A549 (cell line): ENCODE measurements around the gene DCHS2. TPM values are rescaled to one million over a fixed set of nuclear protein-coding genes. Genes with fewer than 3 reads are reported as not detected.
"Not testable (repeated sequence)": the region's sequence is repeated elsewhere in the genome, so short reads cannot be mapped to it uniquely, and the experiment has no call there.

ENCODE experiments used
- ATAC-seq, 2 experiments: fragments of 200-7000 bp in 1 of 2; fragments of >200 bp in 1 of 2; cut with Nextera tagmentation in 1 of 2; cut with Tn5 transposase in 1 of 2; 3 replicates each; pipeline versions ENCODE4 v1.8.0 to v1.9.1; 2018 to 2020; ENCODE audit warnings: mild to moderate bottlenecking in 1 of 2, moderate library complexity in 1 of 2
- CTCF ChIA-PET: fragments of 300-600 bp; sonication (Branson Sonifier 250); formaldehyde crosslinking; extraction: SDS; loops from one replicate; lab custom pipeline; 2021; ENCODE audit warnings: antibody characterized with exemption, inconsistent platforms; lab: Yijun Ruan, JAX
- POLR2A ChIA-PET: fragments of 350-600 bp; formaldehyde crosslinking; extraction: SDS; loops from one replicate; lab custom pipeline; 2021; ENCODE audit warnings: antibody characterized with exemption, inconsistent platforms; lab: Yijun Ruan, JAX
- DNase-seq, 2 experiments: peaks; one replicate each; pipeline versions ENCODE4 v3.0.0 to v3.0.0-alpha.2; 2011 to 2016; ENCODE audit warnings: low read depth in 1 of 2, low spot score in 1 of 2
- FAIRE-seq: peaks from 2 replicates; lab custom pipeline; 2011; peaks lifted over from hg19 to GRCh38; lab: Jason Lieb, UNC
- H3K27ac ChIP-seq, 2 experiments: fragments of >200 bp; sonication (Bioruptor Twin); formaldehyde crosslinking; 3 replicates each; pipeline ENCODE4 v1.5.1; 2016 to 2017
- H3K4me1 ChIP-seq: fragments of >200 bp; sonication (Bioruptor Twin); formaldehyde crosslinking; 3 replicates; pipeline ENCODE4 v1.6.1; 2016
- H3K4me2 ChIP-seq: fragments of >200 bp; sonication (Bioruptor Twin); formaldehyde crosslinking; 3 replicates; pipeline ENCODE4 v1.6.1; 2016
- H3K4me3 ChIP-seq: fragments of >200 bp; sonication (Bioruptor Twin); formaldehyde crosslinking; 3 replicates; pipeline ENCODE4 v1.5.1; 2016
- H3K9me3 ChIP-seq: fragments of >200 bp; sonication (Bioruptor Twin); formaldehyde crosslinking; 3 replicates; pipeline ENCODE4 v1.6.1; 2016
- CBX8 ChIP-seq: fragments of 200-600 bp; sonication (generic); IDR thresholded peaks from 2 replicates; pipeline ENCODE4 v1.6.1; 2016
- EHMT2 ChIP-seq: fragments of 200-600 bp; sonication (generic); IDR thresholded peaks from 2 replicates; pipeline ENCODE4 v1.6.1; 2016; ENCODE audit warnings: antibody characterized with exemption, low read depth, mild to moderate bottlenecking, moderate library complexity
- ESRRA ChIP-seq: fragments of 150-350 bp; IDR thresholded peaks from 2 replicates; pipeline ENCODE4 v1.6.1; 2014; ENCODE audit warnings: mild to moderate bottlenecking, low read length, borderline replicate concordance
- FOSB ChIP-seq: fragments of 250-450 bp; sonication (Bioruptor Pico); IDR thresholded peaks from 2 replicates; pipeline ENCODE4 v1.5.0; 2020; ENCODE audit warnings: mild to moderate bottlenecking, moderate library complexity
- HDAC2 ChIP-seq: fragments of 200-600 bp; sonication (generic); IDR thresholded peaks from 2 replicates; pipeline ENCODE4 v1.6.1; 2016
- HEYL ChIP-seq: fragments of 250-450 bp; sonication (Bioruptor Pico); IDR thresholded peaks from 2 replicates; pipeline ENCODE4 v1.8.0; 2021; ENCODE audit warnings: mild to moderate bottlenecking, moderate library complexity
- HOXB13 ChIP-seq: fragments of 250-450 bp; sonication (Bioruptor Pico); IDR thresholded peaks from 2 replicates; pipeline ENCODE4 v1.5.0; 2020; ENCODE audit warnings: low read depth, mild to moderate bottlenecking, moderate library complexity
- HOXB5 ChIP-seq: fragments of 250-450 bp; sonication (Bioruptor Pico); IDR thresholded peaks from 2 replicates; pipeline ENCODE4 v1.5.0; 2020; ENCODE audit warnings: mild to moderate bottlenecking, moderate library complexity
- JUN ChIP-seq, 2 experiments: fragments of >200 bp; sonication (Bioruptor Twin); formaldehyde crosslinking; IDR thresholded peaks; 2 replicates in 1 of 2; 3 replicates in 1 of 2; pipeline ENCODE4 v1.6.1; 2016 to 2017
- MAFK ChIP-seq: fragments of 450-650 bp; IDR thresholded peaks from 2 replicates; pipeline ENCODE4 v1.6.1; 2014; ENCODE audit not compliant: partially characterized antibody
- MYC ChIP-seq: IDR thresholded peaks from 2 replicates; pipeline ENCODE4 v1.6.1; 2012; ENCODE audit warnings: mild to moderate bottlenecking, inconsistent platforms, low read length, improper control_type of control experiment, borderline replicate concordance
- NFE2L2 ChIP-seq: fragments of 150-350 bp; conservative IDR thresholded peaks from 2 replicates; pipeline ENCODE4 v1.6.1; 2014; ENCODE audit warnings: low read length
- NPAS2 ChIP-seq: fragments of 250-450 bp; sonication (Bioruptor Pico); IDR thresholded peaks from 2 replicates; pipeline ENCODE4 v1.8.0; 2022; ENCODE audit warnings: mild to moderate bottlenecking, moderate library complexity, borderline replicate concordance
- NR3C1 ChIP-seq: fragments of >200 bp; sonication (Bioruptor Twin); formaldehyde crosslinking; IDR thresholded peaks from 3 replicates; pipeline ENCODE4 v1.6.1; 2017
- POLR2AphosphoS2 ChIP-seq: conservative IDR thresholded peaks from 2 replicates; pipeline ENCODE4 v1.6.1; 2012; ENCODE audit warnings: low read length, improper control_type of control experiment, inconsistent platforms
- RARB ChIP-seq: fragments of 250-450 bp; sonication (Bioruptor Pico); IDR thresholded peaks from 2 replicates; pipeline ENCODE4 v1.8.0; 2021; ENCODE audit warnings: mild to moderate bottlenecking, moderate library complexity
- RCOR1 ChIP-seq: fragments of 150-350 bp; IDR thresholded peaks from 2 replicates; pipeline ENCODE4 v1.6.1; 2014; ENCODE audit warnings: antibody characterized with exemption, low read length, low read depth
- RNF2 ChIP-seq: fragments of 200-600 bp; sonication (generic); IDR thresholded peaks from 2 replicates; pipeline ENCODE4 v1.6.1; 2016; ENCODE audit warnings: low read depth, mild to moderate bottlenecking, antibody characterized with exemption, moderate library complexity, borderline replicate concordance
- SMC3 ChIP-seq: fragments of >200 bp; sonication (Bioruptor Twin); formaldehyde crosslinking; IDR thresholded peaks from 3 replicates; pipeline ENCODE4 v1.6.1; 2018; ENCODE audit warnings: inconsistent platforms
- WGBS: methylation state at CpG from one replicate; pipeline ENCODE4 v1.1.6; 2017; ENCODE audit errors: missing lambda C conversion rate; 5-methylcytosine and 5-hydroxymethylcytosine counted together
- polyA plus RNA-seq, 4 experiments: library from polyadenylated mRNA; depleted of rRNA in 3 of 4; stranded (reverse); fragments of >200 nt; fragmentation: RNase III in 1 of 4; extraction: RNeasy Plus Mini Kit Qiagen cat#74134 plus additional on column Dnase treatment in 1 of 4; gene quantifications; 2 replicates in 3 of 4; 3 replicates in 1 of 4; pipeline ENCODE4 v1.2.3, GENCODE V29; 2011 to 2017
- TF ChIP-seq, protein P1 (sequence below): fragments of >200 bp; sonication (Bioruptor Twin); formaldehyde crosslinking; IDR thresholded peaks from 3 replicates; pipeline ENCODE4 v1.6.1; 2016
- TF ChIP-seq, protein P2 (sequence below): fragments of >200 bp; sonication (Bioruptor Twin); formaldehyde crosslinking; IDR thresholded peaks from 2 replicates; pipeline ENCODE4 v1.6.1; 2016
- TF ChIP-seq, protein P3 (sequence below): fragments of 450-650 bp; IDR thresholded peaks from 2 replicates; pipeline ENCODE4 v1.6.1; 2014; ENCODE audit warnings: antibody characterized with exemption
- TF ChIP-seq, protein P4 (sequence below): fragments of 250-450 bp; sonication (Bioruptor Pico); IDR thresholded peaks from 2 replicates; pipeline ENCODE4 v1.5.0; 2020; ENCODE audit warnings: low read depth, mild to moderate bottlenecking, moderate library complexity
- TF ChIP-seq, protein P5 (sequence below): fragments of 250-450 bp; sonication (Bioruptor Pico); IDR thresholded peaks from 2 replicates; pipeline ENCODE4 v1.5.0; 2021; ENCODE audit warnings: mild to moderate bottlenecking, moderate library complexity, borderline replicate concordance

The DCHS2 gene
- polyA plus RNA-seq, 2 of the 4 experiments (the other 2 are of a cell fraction): 0.06 TPM; not detected in 1

DNA sequence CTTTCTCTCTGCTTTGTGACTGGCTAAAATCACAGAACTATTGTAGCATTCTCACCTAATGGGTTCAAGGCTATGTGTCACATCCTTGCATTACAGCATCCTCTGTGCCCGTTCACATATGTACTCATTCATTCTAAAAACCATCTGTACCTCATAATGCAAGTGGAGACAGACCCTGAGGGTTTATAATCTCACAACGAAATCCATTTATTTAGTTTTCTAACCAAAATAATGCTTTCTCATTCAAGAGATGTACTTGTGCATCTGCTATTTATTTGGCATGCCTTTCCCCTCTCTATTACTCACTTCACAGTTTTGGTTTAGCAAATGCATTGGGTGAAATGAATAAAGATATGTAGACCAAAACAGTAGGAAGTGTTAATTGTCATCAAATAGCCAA, 261.5 kb downstream of the DCHS2 start (continued):
- TF ChIP-seq RCOR1: no peak
- TF ChIP-seq MAFK: no peak
- TF ChIP-seq, all 56 proteins: peak for 0

DNA sequence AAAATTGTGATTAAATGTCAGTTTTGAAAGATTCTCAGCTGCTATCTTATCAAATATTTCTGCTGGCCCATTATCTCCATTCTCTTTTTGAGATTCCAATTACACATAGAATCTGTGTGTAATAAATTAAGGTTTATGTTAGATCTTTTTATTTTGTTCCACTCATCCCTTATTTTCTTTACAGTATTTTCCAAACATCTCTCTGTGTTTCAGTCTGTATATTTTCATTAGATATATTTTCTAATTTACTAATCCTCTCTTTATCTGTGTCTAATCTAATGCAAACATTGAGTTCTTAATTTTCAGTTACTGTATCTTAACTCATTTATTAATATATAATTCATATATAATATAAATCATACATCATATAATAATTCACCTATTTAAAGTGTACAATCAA, 268.7 kb downstream of the DCHS2 start:
- ChIA-PET POLR2A (no interaction called here), CTCF (no interaction called here)
- Histone ChIP-seq H3K9me3 (no peaks in the 10 kb centered on the region), H3K4me2 (no peak overlapping the region), H3K4me3 (no peak overlapping the region), H3K27ac (no peak overlapping the region), H3K4me1 (no peaks in the 10 kb centered on the region)
- FAIRE-seq (no peak), DNase-seq (no peak), ATAC-seq (no peak)
- TF ChIP-seq MAFK (no peak), FOSB (CRISPR knock-in tag) (no peak), ESRRA (no peak), RARB (CRISPR knock-in tag) (no peak), NR3C1 (no peak), HOXB13 (CRISPR knock-in tag) (no peak), CBX8 (no peak), POLR2AphosphoS2 (no peak), MYC (no peak), JUN (IDR thresholded peaks at IDR 0.05) (no peak), EHMT2 (no peak)
- TF ChIP-seq, protein P1, sequence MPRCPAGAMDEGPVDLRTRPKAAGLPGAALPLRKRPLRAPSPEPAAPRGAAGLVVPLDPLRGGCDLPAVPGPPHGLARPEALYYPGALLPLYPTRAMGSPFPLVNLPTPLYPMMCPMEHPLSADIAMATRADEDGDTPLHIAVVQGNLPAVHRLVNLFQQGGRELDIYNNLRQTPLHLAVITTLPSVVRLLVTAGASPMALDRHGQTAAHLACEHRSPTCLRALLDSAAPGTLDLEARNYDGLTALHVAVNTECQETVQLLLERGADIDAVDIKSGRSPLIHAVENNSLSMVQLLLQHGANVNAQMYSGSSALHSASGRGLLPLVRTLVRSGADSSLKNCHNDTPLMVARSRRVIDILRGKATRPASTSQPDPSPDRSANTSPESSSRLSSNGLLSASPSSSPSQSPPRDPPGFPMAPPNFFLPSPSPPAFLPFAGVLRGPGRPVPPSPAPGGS: no peak
- TF ChIP-seq, protein P2, sequence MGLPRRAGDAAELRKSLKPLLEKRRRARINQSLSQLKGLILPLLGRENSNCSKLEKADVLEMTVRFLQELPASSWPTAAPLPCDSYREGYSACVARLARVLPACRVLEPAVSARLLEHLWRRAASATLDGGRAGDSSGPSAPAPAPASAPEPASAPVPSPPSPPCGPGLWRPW: no peak

DNA sequence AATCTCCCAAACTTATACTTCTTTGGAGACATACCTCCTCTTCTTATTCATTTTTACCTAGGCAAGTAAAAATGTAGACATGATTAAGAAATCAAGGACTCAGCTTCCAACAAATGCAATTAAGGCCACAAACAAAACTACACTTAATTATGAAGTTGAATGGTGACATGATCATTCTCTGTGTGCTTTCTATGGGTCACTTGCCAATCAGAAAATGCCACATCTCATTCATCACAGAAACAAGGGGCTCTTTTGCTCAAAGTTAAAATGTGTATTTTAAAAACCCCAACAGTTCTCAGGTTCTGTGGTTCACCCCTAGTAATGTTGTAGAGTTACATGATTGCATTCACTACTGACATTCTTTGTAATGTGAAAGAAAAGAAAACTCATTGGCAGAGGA, 273.5 kb downstream of the DCHS2 start:
- Histone ChIP-seq H3K9me3 (no peaks in the 10 kb centered on the region), H3K27ac (no peak overlapping the region), H3K4me1 (no peaks in the 10 kb centered on the region), H3K4me2 (no peak overlapping the region), H3K4me3 (no peak overlapping the region)
- FAIRE-seq: no peak
- CTCF ChIA-PET: no interaction called here
- TF ChIP-seq CBX8 (no peak), HDAC2 (no peak), SMC3 (no peak), RARB (CRISPR knock-in tag) (no peak), MYC (no peak), RNF2 (no peak), NPAS2 (CRISPR knock-in tag) (no peak), POLR2AphosphoS2 (no peak), HEYL (CRISPR knock-in tag) (no peak), NFE2L2 (no peak), HOXB5 (CRISPR knock-in tag) (no peak), FOSB (CRISPR knock-in tag) (no peak), JUN (IDR thresholded peaks at IDR 0.05) (no peak)
- TF ChIP-seq, protein P3, sequence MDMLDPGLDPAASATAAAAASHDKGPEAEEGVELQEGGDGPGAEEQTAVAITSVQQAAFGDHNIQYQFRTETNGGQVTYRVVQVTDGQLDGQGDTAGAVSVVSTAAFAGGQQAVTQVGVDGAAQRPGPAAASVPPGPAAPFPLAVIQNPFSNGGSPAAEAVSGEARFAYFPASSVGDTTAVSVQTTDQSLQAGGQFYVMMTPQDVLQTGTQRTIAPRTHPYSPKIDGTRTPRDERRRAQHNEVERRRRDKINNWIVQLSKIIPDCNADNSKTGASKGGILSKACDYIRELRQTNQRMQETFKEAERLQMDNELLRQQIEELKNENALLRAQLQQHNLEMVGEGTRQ: no peak
- TF ChIP-seq, protein P1: no peak
- TF ChIP-seq, protein P4, sequence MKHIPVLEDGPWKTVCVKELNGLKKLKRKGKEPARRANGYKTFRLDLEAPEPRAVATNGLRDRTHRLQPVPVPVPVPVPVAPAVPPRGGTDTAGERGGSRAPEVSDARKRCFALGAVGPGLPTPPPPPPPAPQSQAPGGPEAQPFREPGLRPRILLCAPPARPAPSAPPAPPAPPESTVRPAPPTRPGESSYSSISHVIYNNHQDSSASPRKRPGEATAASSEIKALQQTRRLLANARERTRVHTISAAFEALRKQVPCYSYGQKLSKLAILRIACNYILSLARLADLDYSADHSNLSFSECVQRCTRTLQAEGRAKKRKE (CRISPR knock-in tag): no peak
- TF ChIP-seq, protein P5, sequence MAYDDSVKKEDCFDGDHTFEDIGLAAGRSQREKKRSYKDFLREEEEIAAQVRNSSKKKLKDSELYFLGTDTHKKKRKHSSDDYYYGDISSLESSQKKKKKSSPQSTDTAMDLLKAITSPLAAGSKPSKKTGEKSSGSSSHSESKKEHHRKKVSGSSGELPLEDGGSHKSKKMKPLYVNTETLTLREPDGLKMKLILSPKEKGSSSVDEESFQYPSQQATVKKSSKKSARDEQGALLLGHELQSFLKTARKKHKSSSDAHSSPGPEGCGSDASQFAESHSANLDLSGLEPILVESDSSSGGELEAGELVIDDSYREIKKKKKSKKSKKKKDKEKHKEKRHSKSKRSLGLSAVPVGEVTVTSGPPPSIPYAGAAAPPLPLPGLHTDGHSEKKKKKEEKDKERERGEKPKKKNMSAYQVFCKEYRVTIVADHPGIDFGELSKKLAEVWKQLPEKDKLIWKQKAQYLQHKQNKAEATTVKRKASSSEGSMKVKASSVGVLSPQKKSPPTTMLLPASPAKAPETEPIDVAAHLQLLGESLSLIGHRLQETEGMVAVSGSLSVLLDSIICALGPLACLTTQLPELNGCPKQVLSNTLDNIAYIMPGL (CRISPR knock-in tag): no peak
- DNase-seq: no peak
- no peak for ATAC-seq
- POLR2A ChIA-PET: no interaction called here

DNA sequence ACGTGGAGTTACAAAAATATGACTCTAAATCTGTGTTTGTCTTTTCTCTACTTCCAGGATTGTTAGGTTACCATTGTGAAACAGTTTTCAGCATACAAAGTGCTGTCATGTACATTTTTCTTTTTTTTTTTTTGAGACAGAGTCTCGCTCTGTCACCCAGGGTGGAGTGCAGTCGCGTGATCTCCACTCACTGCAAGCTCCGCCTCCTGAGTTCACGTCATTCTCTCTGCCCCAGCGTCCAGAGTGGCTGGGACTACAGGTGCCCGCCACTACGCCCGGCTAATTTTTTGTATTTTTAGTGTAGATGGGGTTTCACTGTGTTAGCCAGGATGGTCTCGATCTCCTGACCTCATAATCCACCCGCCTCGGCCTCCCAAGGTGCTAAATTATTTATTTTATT, 274.2 kb downstream of the DCHS2 start:
- CTCF ChIA-PET, H3K4me1 ChIP-seq, ATAC-seq, POLR2A ChIA-PET, DNase-seq, H3K9me3 ChIP-seq, FAIRE-seq, H3K4me3 ChIP-seq, H3K27ac ChIP-seq: not testable (repeated sequence)
- WGBS: 14% methylated on average over 13 of the region's 13 CpGs
- H3K4me2 ChIP-seq: peak overlapping the region; percentile 20; the same call in 1 of the 3 replicates
